ENCODE data around the gene ATG101. TPM values are rescaled to one million over a fixed set of nuclear protein-coding genes. Genes with fewer than 3 reads are reported as not detected.

ATG101 gene
- total and polyA plus RNA-seq, 2 of the 8 experiments (the other 6 are each of a cell fraction or from before 2014, with no cell fraction given): 49.8 to 55.9 TPM

DNA sequence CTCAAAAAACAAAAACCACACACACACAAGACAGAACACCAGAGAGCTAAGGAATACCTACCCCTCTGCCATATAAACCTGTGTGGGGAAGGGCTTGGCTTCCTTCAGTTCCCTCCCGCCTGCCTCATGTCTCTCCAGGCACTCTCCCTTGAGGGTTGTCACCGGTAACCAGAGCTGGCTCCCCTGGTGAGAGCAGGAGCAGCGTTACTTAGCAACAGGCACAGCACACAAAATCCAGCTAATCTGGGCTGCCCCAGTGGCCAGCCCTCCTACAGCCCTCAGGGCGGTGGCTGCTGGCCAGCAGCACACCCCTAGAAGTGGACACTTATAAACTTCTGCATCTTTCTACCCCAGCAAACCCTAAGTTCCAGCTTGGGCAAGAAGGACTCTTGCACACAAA is 40.1 kb upstream of the ATG101 start:
- Histone ChIP-seq H3K56ac (replicated peaks; ENCODE audit: insufficient read length, low read depth, low read length) (no peak overlapping the region), H4K20me1 (replicated peaks in 1 of 2; ENCODE audit: control insufficient read depth in 1 of 2, insufficient read depth in 2 of 2, low read length in 2 of 2) (no peaks in the 10 kb centered on the region), H2BK20ac (ENCODE audit: low read length) (0 out of 2 replicates have a peak overlapping the region, but pooled peaks have one; percentile 18), H2BK120ac (replicated peaks; ENCODE audit: low read depth, low read length) (no peak overlapping the region), H4K5ac (ENCODE audit: insufficient read length, low read depth, low read length) (no peak overlapping the region), H3K27ac (ENCODE audit: low read depth, low read length) (no peak overlapping the region; the same call in 1 of the 2 replicates), H4K91ac (replicated peaks; ENCODE audit: insufficient read length, low read length) (no peak overlapping the region), H2BK5ac (ENCODE audit: low read depth, low read length) (no peak overlapping the region; the same call in 1 of the 2 replicates), H3K9ac (replicated peaks in 1 of 4; ENCODE audit: extremely low read depth in 1 of 4, low read depth in 3 of 4, low read length in 3 of 4) (peak overlapping the region in 1 of 4 experiments; percentile 13; a peak in 1 of 7 replicates), H3K4me2 (ENCODE audit: insufficient read depth in 1 of 2, low read depth in 2 of 2, low read length in 2 of 2) (peak overlapping the region; percentile 5 to 49; a peak in 2 of 4 replicates), H2AFZ (ENCODE audit: low read length) (no peak overlapping the region), H2BK12ac (ENCODE audit: low read depth, low read length) (peak overlapping the region; percentile 35; the same call in 1 of the 2 replicates), H3K4me1 (replicated peaks in 1 of 4; ENCODE audit: control insufficient read depth in 3 of 4, insufficient read depth in 4 of 4, low read length in 3 of 4) (peaks cover 6 to 17% (median 11%) of the 10 kb centered on the region in 4 experiments), H4K8ac (ENCODE audit: extremely low read depth, insufficient read depth, low read length) (no peak overlapping the region), H3K9me3 (ENCODE audit: insufficient read depth in 2 of 2, low read depth in 1 of 2, low read length in 1 of 2) (no peaks in the 10 kb centered on the region), H2BK15ac (ENCODE audit: low read length) (no peak overlapping the region; the same call in 1 of the 2 replicates), H3K27me3 (replicated peaks in 1 of 4; ENCODE audit: control insufficient read depth in 3 of 4, extremely low read depth in 1 of 4, insufficient read depth in 3 of 4, low read length in 3 of 4) (peaks cover 0 to 14% (median 8%) of the 10 kb centered on the region in 4 experiments; a peak in 4 of 7 replicates), H3K4ac (replicated peaks; ENCODE audit: insufficient read length, low read depth, low read length) (no peak overlapping the region), H3K23me2 (ENCODE audit: low read depth, low read length) (no peaks in the 10 kb centered on the region), H3K36me3 (ENCODE audit: control insufficient read depth in 2 of 4, insufficient read depth in 4 of 4, low read length in 3 of 4) (no peaks in the 10 kb centered on the region), H2AK5ac (ENCODE audit: low read depth, low read length) (no peak overlapping the region; the same call in 1 of the 2 replicates), H3K4me3 (ENCODE audit: extremely low read depth in 1 of 4, insufficient read depth in 2 of 4, low read depth in 3 of 4, low read length in 4 of 4) (no peak overlapping the region), H3K14ac (ENCODE audit: insufficient read length) (no peak overlapping the region), H3K23ac (ENCODE audit: insufficient read length) (no peak overlapping the region), H3K79me2 (ENCODE audit: control insufficient read depth in 1 of 2, insufficient read depth in 2 of 2, low read length in 2 of 2) (no peaks in the 10 kb centered on the region), H3K79me1 (ENCODE audit: low read depth, low read length) (no peaks in the 10 kb centered on the region), H3K18ac (ENCODE audit: extremely low read depth, low read length) (no peak overlapping the region; the same call in 1 of the 2 replicates)
- TF ChIP-seq RFX5 (IDR thresholded peaks at IDR 0.05; ENCODE audit: borderline replicate concordance, low read depth, low read length) (no peak), SIN3A (conservative IDR thresholded peaks at IDR 0.05 in 1 of 2, IDR thresholded peaks at IDR 0.05 in 1 of 2; ENCODE audit: low read depth in 1 of 2, low read length in 2 of 2) (peak in 1 of 2 experiments; percentile 73; a peak in 1 of 4 replicates), RBBP5 (IDR thresholded peaks at IDR 0.05; ENCODE audit: borderline replicate concordance, low read depth, low read length) (peak; percentile 69; the same call in 1 of the 2 replicates), EP300 (IDR thresholded peaks at IDR 0.05; ENCODE audit: borderline replicate concordance in 1 of 2, low read depth in 2 of 2, low read length in 2 of 2) (peak in 1 of 2 experiments; percentile 6; a peak in 1 of 3 replicates), E2F6 (IDR thresholded peaks at IDR 0.05) (no peak), SAP30 (IDR thresholded peaks at IDR 0.05; ENCODE audit: insufficient read depth, insufficient replicate concordance, low read length) (peak; percentile 50), EGR1 (IDR thresholded peaks at IDR 0.05; ENCODE audit: borderline replicate concordance, low read depth, low read length) (no peak), TAF7 (optimal IDR thresholded peaks at IDR 0.05; ENCODE audit: borderline replicate concordance, low read depth, low read length) (no peak)
- TF ChIP-seq, protein P1, sequence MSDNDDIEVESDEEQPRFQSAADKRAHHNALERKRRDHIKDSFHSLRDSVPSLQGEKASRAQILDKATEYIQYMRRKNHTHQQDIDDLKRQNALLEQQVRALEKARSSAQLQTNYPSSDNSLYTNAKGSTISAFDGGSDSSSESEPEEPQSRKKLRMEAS (IDR thresholded peaks at IDR 0.05): peak; percentile 48; the same call in 1 of the 2 replicates
- WGBS, 2 experiments (ENCODE audit: extremely low coverage in 1 of 2, insufficient coverage in 1 of 2, insufficient read length in 1 of 2, insufficient replicate concordance in 2 of 2, low coverage in 1 of 2, low lambda C conversion rate in 2 of 2, missing lambda C conversion rate in 1 of 2): 10% methylated on average over 4 of the region's 4 CpGs; no CpG with 5 or more reads in 1 of the 2 experiments
- DNase-seq (ENCODE audit: low read depth in 1 of 2, low spot score in 2 of 2): peak in 1 of 2 experiments; percentile 71
- CTCF ChIA-PET (ENCODE audit: partially characterized antibody): interaction anchor here (1.1 to 22.7 kb wide), 7 partner anchors 10 to 92 kb away, joined by 3 to 1249 read pairs (median 294); partner anchors contain the start of genes ATG101, NR4A1, SMIM41 and TAMALIN
- POLR2A ChIA-PET (ENCODE audit: partially characterized antibody): interaction anchor here (0.7 to 13.1 kb wide), 18 partner anchors 9 to 791 kb away, joined by 3 to 82 read pairs (median 4); partner anchors contain the start of genes ATG101, DAZAP2, NR4A1 and SMIM41
- FAIRE-seq: peak; percentile 72

All from H1 (cell line).